ENCODE results near the gene FRYL.
A peak's percentile ranks its signal among the peaks of the same experiment; 100 is the strongest.

The FRYL gene

DNA sequence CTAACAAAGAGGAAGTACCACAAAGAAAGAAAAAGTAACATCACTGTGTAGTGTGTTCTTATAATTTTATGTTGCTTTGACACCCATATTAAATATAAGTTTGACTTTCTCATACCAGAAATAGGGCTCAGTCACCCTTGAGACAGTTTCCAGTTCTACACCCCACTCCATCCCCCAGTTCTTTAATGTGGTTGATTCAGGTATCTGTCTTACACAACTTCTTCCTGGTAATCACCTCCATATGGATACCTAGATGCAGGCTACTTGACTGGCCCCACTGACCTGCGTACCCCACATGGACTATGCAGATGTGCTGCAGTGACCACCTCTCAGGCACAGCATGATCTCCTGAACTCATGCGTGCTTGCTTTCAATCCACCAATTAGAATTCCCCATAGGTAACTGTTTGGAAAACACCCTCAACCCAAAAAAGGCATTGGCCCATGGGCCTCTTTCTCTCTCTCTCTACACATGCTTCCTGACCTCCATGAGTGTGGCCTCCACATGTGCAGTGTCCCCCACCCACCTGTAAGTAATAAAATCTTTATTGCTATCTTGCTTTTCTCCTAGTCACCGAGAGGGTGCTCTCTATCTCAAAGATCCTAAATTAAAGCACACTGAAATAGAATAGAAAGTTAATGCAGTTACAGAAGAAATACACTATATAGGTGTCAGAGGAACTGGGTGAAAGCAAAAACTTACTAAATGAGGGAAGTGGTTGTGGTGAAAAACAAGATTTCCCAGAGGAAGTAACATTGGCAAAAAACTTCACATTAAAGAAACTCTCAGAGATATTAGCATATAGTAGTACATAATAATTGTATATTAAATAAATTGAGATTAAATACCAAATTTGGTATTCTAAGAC lies 191.6 kb downstream of the FRYL start:
- DNase-seq (ENCODE audit: low read depth), result no peak
- no peak overlapping the region for H3K4me3 ChIP-seq (ENCODE audit: low read length)
- TF ChIP-seq, protein P1, sequence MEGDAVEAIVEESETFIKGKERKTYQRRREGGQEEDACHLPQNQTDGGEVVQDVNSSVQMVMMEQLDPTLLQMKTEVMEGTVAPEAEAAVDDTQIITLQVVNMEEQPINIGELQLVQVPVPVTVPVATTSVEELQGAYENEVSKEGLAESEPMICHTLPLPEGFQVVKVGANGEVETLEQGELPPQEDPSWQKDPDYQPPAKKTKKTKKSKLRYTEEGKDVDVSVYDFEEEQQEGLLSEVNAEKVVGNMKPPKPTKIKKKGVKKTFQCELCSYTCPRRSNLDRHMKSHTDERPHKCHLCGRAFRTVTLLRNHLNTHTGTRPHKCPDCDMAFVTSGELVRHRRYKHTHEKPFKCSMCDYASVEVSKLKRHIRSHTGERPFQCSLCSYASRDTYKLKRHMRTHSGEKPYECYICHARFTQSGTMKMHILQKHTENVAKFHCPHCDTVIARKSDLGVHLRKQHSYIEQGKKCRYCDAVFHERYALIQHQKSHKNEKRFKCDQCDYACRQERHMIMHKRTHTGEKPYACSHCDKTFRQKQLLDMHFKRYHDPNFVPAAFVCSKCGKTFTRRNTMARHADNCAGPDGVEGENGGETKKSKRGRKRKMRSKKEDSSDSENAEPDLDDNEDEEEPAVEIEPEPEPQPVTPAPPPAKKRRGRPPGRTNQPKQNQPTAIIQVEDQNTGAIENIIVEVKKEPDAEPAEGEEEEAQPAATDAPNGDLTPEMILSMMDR (conservative IDR thresholded peaks at IDR 0.05; ENCODE audit: low read depth, low read length), result no peak

DNA sequence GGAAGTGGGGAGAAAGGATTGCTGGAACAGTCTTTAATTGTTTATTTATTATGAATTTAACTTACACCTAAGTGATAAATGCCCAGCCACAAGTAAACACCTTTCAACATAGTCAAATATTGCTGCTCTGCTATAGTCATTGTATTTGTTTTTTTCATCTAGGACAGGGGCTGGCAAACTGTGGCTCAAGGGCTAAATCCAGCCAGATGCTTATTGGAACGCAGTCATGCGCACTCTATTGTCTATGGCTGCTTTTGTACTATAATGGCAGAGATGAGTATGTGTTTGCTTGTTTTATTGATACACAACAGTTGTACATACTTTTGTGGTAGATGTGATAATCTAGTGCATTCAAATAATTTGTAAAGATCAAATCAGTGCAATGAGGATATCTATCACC lies 194.7 kb downstream of the FRYL start:
- no peak overlapping the region for H3K4me3 ChIP-seq (ENCODE audit: low read length)
- TF ChIP-seq, protein P1 (conservative IDR thresholded peaks at IDR 0.05; ENCODE audit: low read depth, low read length), result no peak
- DNase-seq (ENCODE audit: low read depth), result no peak

GRCh38 chr4:48578132-48578968 lies 201.7 kb downstream of the FRYL start:
- H3K4me3 ChIP-seq (ENCODE audit: low read length), result no peak overlapping the region
- DNase-seq (ENCODE audit: low read depth), result peak; percentile 28
- TF ChIP-seq, protein P1 (conservative IDR thresholded peaks at IDR 0.05; ENCODE audit: low read depth, low read length), result peak; percentile 88

DNA sequence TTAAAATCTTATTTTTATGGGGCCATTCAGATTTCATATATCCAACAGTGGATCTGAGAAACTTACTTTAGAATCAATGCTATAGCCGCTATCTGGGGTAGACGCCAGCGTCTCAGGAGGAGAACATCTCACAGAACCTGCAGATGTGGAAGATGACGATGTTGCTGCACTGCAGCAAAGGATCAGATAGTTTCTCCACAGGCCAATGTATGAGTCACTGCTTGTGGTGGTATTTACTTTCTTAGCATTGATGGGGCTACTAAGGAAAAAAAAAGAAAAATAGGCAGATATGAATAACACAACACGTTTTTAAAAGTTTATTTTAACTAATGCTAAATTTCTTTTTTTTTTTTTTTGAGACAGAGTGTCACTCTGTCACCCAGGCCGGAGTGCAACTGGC lies 204.1 kb downstream of the FRYL start:
- H3K4me3 ChIP-seq (ENCODE audit: low read length), result no peak overlapping the region
- TF ChIP-seq, protein P1 (conservative IDR thresholded peaks at IDR 0.05; ENCODE audit: low read depth, low read length), result no peak
- DNase-seq (ENCODE audit: low read depth), result no peak

DNA sequence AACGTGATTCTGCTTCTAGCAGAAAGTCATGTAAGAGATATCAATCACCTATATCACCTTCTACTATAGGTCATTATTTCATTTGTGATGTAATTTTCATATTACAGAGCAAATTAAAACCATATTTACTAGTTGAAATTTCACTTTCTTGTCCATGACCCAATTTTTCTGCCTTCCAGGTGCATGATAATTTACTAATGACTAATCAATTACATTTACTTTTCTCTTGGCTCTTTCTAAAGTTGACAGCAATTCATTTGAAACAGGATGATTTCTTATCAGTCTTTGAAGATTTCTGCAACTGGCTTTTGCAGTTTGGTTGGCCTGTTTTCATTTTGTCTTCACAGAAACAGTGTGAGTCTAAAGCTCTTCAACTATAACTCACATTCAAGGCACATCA lies 208.6 kb downstream of the FRYL start:
- DNase-seq (ENCODE audit: low read depth), result no peak
- TF ChIP-seq, protein P1 (conservative IDR thresholded peaks at IDR 0.05; ENCODE audit: low read depth, low read length), result no peak
- H3K4me3 ChIP-seq (ENCODE audit: low read length), result no peak overlapping the region

GRCh38 chr4:48570646-48571220 lies 209.3 kb downstream of the FRYL start:
- TF ChIP-seq, protein P1 (conservative IDR thresholded peaks at IDR 0.05; ENCODE audit: low read depth, low read length), result no peak
- no peak overlapping the region for H3K4me3 ChIP-seq (ENCODE audit: low read length)
- DNase-seq (ENCODE audit: low read depth), result no peak

Measured in retinal pigment epithelial cell (primary cell).